K562 (cell line): ENCODE data around the gene ACBD4. TPM values are rescaled to one million over a fixed set of nuclear protein-coding genes. Genes with fewer than 3 reads are reported as not detected.

Experiments used
- ARNT ChIP-seq, 2 experiments: fragments of 450-650 bp; IDR thresholded peaks; 2 replicates each; pipeline ENCODE4 v1.6.1; 2016; ENCODE audit warnings: mild to moderate bottlenecking in 1 of 2
- CBX3 ChIP-seq, 2 experiments: IDR thresholded peaks; 1 replicate in 1 of 2; 2 replicates in 1 of 2; pipeline ENCODE4 v1.6.1; 2012; ENCODE audit warnings: inconsistent platforms in 2 of 2, low read length in 2 of 2, borderline replicate concordance in 1 of 2, control low read depth in 1 of 2
- EP400 ChIP-seq: fragments of 450-650 bp; IDR thresholded peaks from 2 replicates; pipeline ENCODE4 v1.6.1; 2017; ENCODE audit warnings: antibody characterized with exemption, mild to moderate bottlenecking, moderate library complexity
- ERF ChIP-seq: fragments of 450-650 bp; formaldehyde crosslinking; IDR thresholded peaks from 2 replicates; pipeline ENCODE4 v1.4.0; 2020; ENCODE audit warnings: mild to moderate bottlenecking, mixed read lengths
- ETV6 ChIP-seq, 3 experiments: fragments of 150-350 bp in 1 of 3; sonication (generic) in 1 of 3; formaldehyde crosslinking in 1 of 3; IDR thresholded peaks; 2 replicates each; pipeline versions ENCODE4 v1.6.1 to v1.8.0; 2014 to 2022; ENCODE audit warnings: borderline replicate concordance in 2 of 3, low read depth in 2 of 3, antibody characterized with exemption in 1 of 3, low read length in 1 of 3, mild to moderate bottlenecking in 1 of 3, missing genetic modification reagents in 1 of 3
- HEY1 ChIP-seq: fragments of 250-450 bp; sonication (Bioruptor Pico); IDR thresholded peaks from 2 replicates; pipeline ENCODE4 v1.5.0; 2020; ENCODE audit warnings: mild to moderate bottlenecking, moderate library complexity, borderline replicate concordance
- KAT2B ChIP-seq: IDR thresholded peaks from one replicate; pipeline ENCODE4 v1.6.1; 2012; ENCODE audit warnings: low read depth, mild to moderate bottlenecking, control low read depth, inconsistent platforms, low read length, moderate library complexity
- KAT8 ChIP-seq: fragments of 450-650 bp; IDR thresholded peaks from 2 replicates; pipeline ENCODE4 v1.6.1; 2016; ENCODE audit warnings: low read depth, mild to moderate bottlenecking
- MECOM ChIP-seq: fragments of 250-450 bp; sonication (Bioruptor Pico); IDR thresholded peaks from 2 replicates; pipeline ENCODE4 v1.8.0; 2022; ENCODE audit warnings: inconsistent platforms
- NCOA6 ChIP-seq: fragments of 450-650 bp; IDR thresholded peaks from 2 replicates; pipeline ENCODE4 v1.6.1; 2017; ENCODE audit warnings: mild to moderate bottlenecking
- PTRF ChIP-seq: fragments of 450-650 bp; IDR thresholded peaks from 2 replicates; pipeline ENCODE4 v1.6.1; 2016; ENCODE audit warnings: mild to moderate bottlenecking, missing genetic modification characterization, missing compliant biosample characterization
- RBFOX2 ChIP-seq: fragments of 200-400 bp; formaldehyde crosslinking; IDR thresholded peaks from 2 replicates; pipeline ENCODE4 v1.6.1; 2017; ENCODE audit warnings: low read depth, mild to moderate bottlenecking, low read length, moderate library complexity
- SMAD3 ChIP-seq: fragments of 450-650 bp; formaldehyde crosslinking; conservative IDR thresholded peaks from 2 replicates; pipeline ENCODE4 v1.4.0; 2020; ENCODE audit warnings: mild to moderate bottlenecking
- SMARCA4 ChIP-seq: fragments of 450-650 bp; IDR thresholded peaks from 2 replicates; pipeline ENCODE4 v1.6.1; 2016
- SMC3 ChIP-seq: conservative IDR thresholded peaks from 2 replicates; pipeline ENCODE4 v1.6.1; 2011; ENCODE audit warnings: low read depth, low read length, improper control_type of control experiment; ENCODE audit not compliant: insufficient read depth
- TEAD2 ChIP-seq: fragments of 450-650 bp; IDR thresholded peaks from 2 replicates; pipeline ENCODE4 v1.6.1; 2016; ENCODE audit warnings: missing genetic modification characterization, control low read depth, missing compliant biosample characterization
- ZNF695 ChIP-seq: fragments of 450-650 bp; formaldehyde crosslinking; IDR thresholded peaks from 2 replicates; pipeline ENCODE4 v1.4.0; 2020; ENCODE audit warnings: mild to moderate bottlenecking, moderate library complexity
- ZNF717 ChIP-seq: fragments of 250-450 bp; sonication (Bioruptor Pico); IDR thresholded peaks from 2 replicates; pipeline ENCODE4 v1.5.0; 2021
- ZNF780A ChIP-seq: fragments of 250-450 bp; sonication (Bioruptor Pico); IDR thresholded peaks from 2 replicates; pipeline ENCODE4 v1.5.0; 2021; ENCODE audit warnings: mild to moderate bottlenecking
- polyA plus RNA-seq, 8 experiments: library from polyadenylated mRNA; depleted of rRNA in 4 of 8; stranded (reverse) in 5 of 8; unstranded in 3 of 8; fragments of >200 nt; fragmentation: Nextera tagmentation in 2 of 8; fragmentation: Illumina TruSeq in 1 of 8; extraction: Ambion mirVana in 2 of 8; extraction: Trizol in 1 of 8; gene quantifications; 2 replicates each; pipeline versions ENCODE4 v1.2.1 to v1.2.3, GENCODE V29; 2011 to 2014; ENCODE audit warnings: inconsistent platforms in 1 of 8, missing spikeins in 1 of 8
- total RNA-seq, 7 experiments: library from RNA; depleted of rRNA in 6 of 7; stranded (reverse); fragments of >200 nt in 6 of 7; fragmentation: Illumina TruSeq in 2 of 7; extraction: Trizol in 2 of 7; gene quantifications; 2 replicates each; pipeline versions ENCODE4 v1.2.1 to v1.2.3, GENCODE V29; 2011 to 2021; ENCODE audit warnings: low replicate concordance in 1 of 7
- TF ChIP-seq, protein P1 (sequence below): sonication (generic); formaldehyde crosslinking; IDR thresholded peaks from 2 replicates; pipeline ENCODE4 v1.9.0; 2022; ENCODE audit warnings: mild to moderate bottlenecking, missing genetic modification reagents
- TF ChIP-seq, protein P2 (sequence below): fragments of 250-450 bp; sonication (Bioruptor Pico); IDR thresholded peaks from 2 replicates; pipeline ENCODE4 v1.5.0; 2021
- TF ChIP-seq, protein P3 (sequence below): fragments of 250-450 bp; sonication (Bioruptor Pico); IDR thresholded peaks from 2 replicates; pipeline ENCODE4 v1.4.0; 2020; ENCODE audit warnings: mild to moderate bottlenecking, moderate library complexity, borderline replicate concordance
- TF ChIP-seq, protein P4 (sequence below), 2 experiments: fragments of 450-650 bp; conservative IDR thresholded peaks; 2 replicates each; pipeline ENCODE4 v1.6.1; 2017; ENCODE audit warnings: mild to moderate bottlenecking in 2 of 2, moderate library complexity in 2 of 2

ACBD4 gene
- total and polyA plus RNA-seq, 9 of the 15 experiments (the other 6 are each of a cell fraction or from before 2014, with no cell fraction given) = 0.14 to 6.9 (median 4.6) TPM

DNA sequence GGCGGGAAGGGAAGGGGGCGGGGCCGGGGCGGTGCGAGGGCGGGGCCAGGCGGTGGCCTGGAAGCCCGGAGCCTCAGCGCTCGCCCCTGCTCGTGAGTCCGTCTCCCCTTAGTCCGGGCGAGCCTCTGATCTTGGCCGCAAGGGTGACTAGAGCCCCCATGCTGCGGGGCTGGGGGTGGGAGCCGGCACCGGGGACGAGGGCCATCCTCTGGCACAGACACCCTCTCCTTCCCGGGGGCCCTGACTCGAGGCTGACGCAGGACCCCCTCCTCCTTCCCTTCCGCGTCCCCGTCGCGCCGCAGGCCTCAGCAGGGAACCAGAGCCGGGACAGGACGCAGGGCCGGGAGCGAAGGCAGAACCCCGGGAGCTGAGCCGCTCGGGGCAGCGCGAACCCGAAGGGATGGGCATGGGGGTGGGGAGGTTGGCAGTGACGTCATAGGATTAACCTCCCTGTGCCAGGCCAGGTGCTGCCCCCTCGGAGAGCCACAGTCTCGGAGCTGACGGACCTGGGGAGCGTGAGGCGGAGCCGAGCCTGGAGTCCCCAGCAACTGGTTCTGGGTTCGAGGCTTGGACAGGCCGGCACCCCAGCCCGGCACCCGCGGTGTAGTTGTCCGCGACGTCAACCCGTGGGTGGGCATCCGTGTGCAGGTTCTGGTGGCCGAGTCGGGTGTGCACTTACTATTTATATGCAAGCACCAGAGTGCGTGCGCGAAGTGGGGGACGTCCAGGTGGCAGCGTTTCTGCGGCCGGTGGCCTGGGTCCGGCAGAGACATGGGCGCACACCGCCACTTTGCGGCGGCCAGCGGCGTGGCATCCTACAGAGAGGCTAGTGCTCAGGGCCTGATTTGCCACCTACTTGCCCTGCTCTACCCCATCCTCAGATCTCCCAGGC is 2.7 kb upstream of the ACBD4 start (continued):
- no peak for TF ChIP-seq SMARCA4
- TF ChIP-seq ZNF695 (CRISPR knock-in tag) = no peak
- TF ChIP-seq HEY1 (CRISPR knock-in tag) = no peak
- TF ChIP-seq PTRF (tag) = no peak
- TF ChIP-seq KAT8 = no peak
- peak; percentile 63 for TF ChIP-seq SMC3
- peak; percentile 28; the same call in 1 of the 2 replicates for TF ChIP-seq EP400
- TF ChIP-seq, protein P1, sequence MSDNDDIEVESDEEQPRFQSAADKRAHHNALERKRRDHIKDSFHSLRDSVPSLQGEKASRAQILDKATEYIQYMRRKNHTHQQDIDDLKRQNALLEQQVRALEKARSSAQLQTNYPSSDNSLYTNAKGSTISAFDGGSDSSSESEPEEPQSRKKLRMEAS (CRISPR knock-in tag) = peak; percentile 67
- no peak for TF ChIP-seq ZNF780A (CRISPR knock-in tag)
- no peak for TF ChIP-seq ETV6 (IDR thresholded peaks at IDR 0.05; ENCODE audit: borderline replicate concordance in 1 of 2, low read depth in 2 of 2, low read length in 1 of 2)
- no peak for TF ChIP-seq ETV6 (CRISPR knock-in tag; IDR thresholded peaks at IDR 0.05; ENCODE audit: borderline replicate concordance)
- TF ChIP-seq, protein P2, sequence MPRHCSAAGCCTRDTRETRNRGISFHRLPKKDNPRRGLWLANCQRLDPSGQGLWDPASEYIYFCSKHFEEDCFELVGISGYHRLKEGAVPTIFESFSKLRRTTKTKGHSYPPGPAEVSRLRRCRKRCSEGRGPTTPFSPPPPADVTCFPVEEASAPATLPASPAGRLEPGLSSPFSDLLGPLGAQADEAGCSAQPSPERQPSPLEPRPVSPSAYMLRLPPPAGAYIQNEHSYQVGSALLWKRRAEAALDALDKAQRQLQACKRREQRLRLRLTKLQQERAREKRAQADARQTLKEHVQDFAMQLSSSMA (CRISPR knock-in tag) = no peak
- no peak for TF ChIP-seq TEAD2
- TF ChIP-seq, protein P3, sequence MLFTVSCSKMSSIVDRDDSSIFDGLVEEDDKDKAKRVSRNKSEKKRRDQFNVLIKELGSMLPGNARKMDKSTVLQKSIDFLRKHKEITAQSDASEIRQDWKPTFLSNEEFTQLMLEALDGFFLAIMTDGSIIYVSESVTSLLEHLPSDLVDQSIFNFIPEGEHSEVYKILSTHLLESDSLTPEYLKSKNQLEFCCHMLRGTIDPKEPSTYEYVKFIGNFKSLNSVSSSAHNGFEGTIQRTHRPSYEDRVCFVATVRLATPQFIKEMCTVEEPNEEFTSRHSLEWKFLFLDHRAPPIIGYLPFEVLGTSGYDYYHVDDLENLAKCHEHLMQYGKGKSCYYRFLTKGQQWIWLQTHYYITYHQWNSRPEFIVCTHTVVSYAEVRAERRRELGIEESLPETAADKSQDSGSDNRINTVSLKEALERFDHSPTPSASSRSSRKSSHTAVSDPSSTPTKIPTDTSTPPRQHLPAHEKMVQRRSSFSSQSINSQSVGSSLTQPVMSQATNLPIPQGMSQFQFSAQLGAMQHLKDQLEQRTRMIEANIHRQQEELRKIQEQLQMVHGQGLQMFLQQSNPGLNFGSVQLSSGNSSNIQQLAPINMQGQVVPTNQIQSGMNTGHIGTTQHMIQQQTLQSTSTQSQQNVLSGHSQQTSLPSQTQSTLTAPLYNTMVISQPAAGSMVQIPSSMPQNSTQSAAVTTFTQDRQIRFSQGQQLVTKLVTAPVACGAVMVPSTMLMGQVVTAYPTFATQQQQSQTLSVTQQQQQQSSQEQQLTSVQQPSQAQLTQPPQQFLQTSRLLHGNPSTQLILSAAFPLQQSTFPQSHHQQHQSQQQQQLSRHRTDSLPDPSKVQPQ (CRISPR knock-in tag) = no peak
- TF ChIP-seq MECOM = no peak
- TF ChIP-seq KAT2B = no peak
- no peak for TF ChIP-seq NCOA6
- TF ChIP-seq ZNF717 = no peak
- TF ChIP-seq CBX3 (IDR thresholded peaks at IDR 0.05; ENCODE audit: borderline replicate concordance in 1 of 2, low read length in 2 of 2) = no peak
- TF ChIP-seq ARNT (IDR thresholded peaks at IDR 0.05) = no peak
- peak; percentile 72 for TF ChIP-seq RBFOX2
- TF ChIP-seq, protein P4, sequence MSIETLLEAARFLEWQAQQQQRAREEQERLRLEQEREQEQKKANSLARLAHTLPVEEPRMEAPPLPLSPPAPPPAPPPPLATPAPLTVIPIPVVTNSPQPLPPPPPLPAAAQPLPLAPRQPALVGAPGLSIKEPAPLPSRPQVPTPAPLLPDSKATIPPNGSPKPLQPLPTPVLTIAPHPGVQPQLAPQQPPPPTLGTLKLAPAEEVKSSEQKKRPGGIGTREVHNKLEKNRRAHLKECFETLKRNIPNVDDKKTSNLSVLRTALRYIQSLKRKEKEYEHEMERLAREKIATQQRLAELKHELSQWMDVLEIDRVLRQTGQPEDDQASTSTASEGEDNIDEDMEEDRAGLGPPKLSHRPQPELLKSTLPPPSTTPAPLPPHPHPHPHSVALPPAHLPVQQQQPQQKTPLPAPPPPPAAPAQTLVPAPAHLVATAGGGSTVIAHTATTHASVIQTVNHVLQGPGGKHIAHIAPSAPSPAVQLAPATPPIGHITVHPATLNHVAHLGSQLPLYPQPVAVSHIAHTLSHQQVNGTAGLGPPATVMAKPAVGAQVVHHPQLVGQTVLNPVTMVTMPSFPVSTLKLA (conservative IDR thresholded peaks at IDR 0.05) = peak; percentile 22 to 33; a peak in 2 of 4 replicates
- TF ChIP-seq SMAD3 = no peak
- no peak for TF ChIP-seq ERF
